Tibial artery (tissue), 4 donors: ENCODE measurements around the gene CENPA.
"Not testable (repeated sequence)": the region's sequence is repeated elsewhere in the genome, so short reads cannot be mapped to it uniquely, and the experiment has no call there.

ENCODE experiments used
- DNase-seq, 2 donors: peaks; one replicate each; pipeline ENCODE4 v3.0.0-alpha.2; 2019
- H3K27ac ChIP-seq, 2 donors: fragments of 200-600 bp; sonication (generic) in 1 of 2; 1 replicate in 1 of 2; 2 replicates in 1 of 2; pipeline ENCODE4 v1.5.1; 2018 to 2019; ENCODE audit warnings: mild to moderate bottlenecking in 1 of 2
- H3K27me3 ChIP-seq, 2 donors: fragments of 200-600 bp; sonication (generic) in 1 of 2; one replicate each; pipeline versions ENCODE4 v1.5.1 to v1.6.0; 2016 to 2019
- H3K36me3 ChIP-seq, 3 donors: fragments of 200-600 bp; sonication (generic) in 2 of 3; one replicate each; pipeline ENCODE4 v1.5.1; 2016 to 2019; ENCODE audit warnings: mild to moderate bottlenecking in 2 of 3
- H3K4me1 ChIP-seq, 4 donors: fragments of 200-600 bp; sonication (generic) in 2 of 4; 1 replicate in 3 of 4; 2 replicates in 1 of 4; pipeline ENCODE4 v1.5.1; 2016 to 2019
- H3K4me3 ChIP-seq, 2 donors: fragments of 200-600 bp; sonication (generic) in 1 of 2; 1 replicate in 1 of 2; 2 replicates in 1 of 2; pipeline ENCODE4 v1.5.1; 2018 to 2019; ENCODE audit warnings: mild to moderate bottlenecking in 2 of 2
- H3K9me3 ChIP-seq, 3 donors: fragments of 200-600 bp; sonication (generic) in 1 of 3; one replicate each; pipeline ENCODE4 v1.5.1; 2016 to 2019
- intact Hi-C: fragments of 100-400 bp; cut with DNase I; formaldehyde crosslinking; loops from one replicate; pipeline ENCODE4 v1.15.0; 2023; ENCODE audit warnings: low total_unique reads
- TF ChIP-seq, protein P1 (sequence below), 2 experiments: fragments of 200-600 bp in 1 of 2; fragments of 450-650 bp in 1 of 2; IDR thresholded peaks; one replicate each; pipeline ENCODE4 v1.5.1; 2017 to 2019; ENCODE audit warnings: antibody characterized with exemption in 2 of 2, mild to moderate bottlenecking in 1 of 2, moderate library complexity in 1 of 2

The CENPA gene

GRCh38 chr2:26811791-26812694 is 26.2 kb downstream of the CENPA start:
- no peaks in the 10 kb centered on the region for H3K9me3 ChIP-seq
- no peak overlapping the region for H3K4me3 ChIP-seq
- DNase-seq: no peak
- H3K36me3 ChIP-seq: no peaks in the 10 kb centered on the region
- TF ChIP-seq, protein P1, sequence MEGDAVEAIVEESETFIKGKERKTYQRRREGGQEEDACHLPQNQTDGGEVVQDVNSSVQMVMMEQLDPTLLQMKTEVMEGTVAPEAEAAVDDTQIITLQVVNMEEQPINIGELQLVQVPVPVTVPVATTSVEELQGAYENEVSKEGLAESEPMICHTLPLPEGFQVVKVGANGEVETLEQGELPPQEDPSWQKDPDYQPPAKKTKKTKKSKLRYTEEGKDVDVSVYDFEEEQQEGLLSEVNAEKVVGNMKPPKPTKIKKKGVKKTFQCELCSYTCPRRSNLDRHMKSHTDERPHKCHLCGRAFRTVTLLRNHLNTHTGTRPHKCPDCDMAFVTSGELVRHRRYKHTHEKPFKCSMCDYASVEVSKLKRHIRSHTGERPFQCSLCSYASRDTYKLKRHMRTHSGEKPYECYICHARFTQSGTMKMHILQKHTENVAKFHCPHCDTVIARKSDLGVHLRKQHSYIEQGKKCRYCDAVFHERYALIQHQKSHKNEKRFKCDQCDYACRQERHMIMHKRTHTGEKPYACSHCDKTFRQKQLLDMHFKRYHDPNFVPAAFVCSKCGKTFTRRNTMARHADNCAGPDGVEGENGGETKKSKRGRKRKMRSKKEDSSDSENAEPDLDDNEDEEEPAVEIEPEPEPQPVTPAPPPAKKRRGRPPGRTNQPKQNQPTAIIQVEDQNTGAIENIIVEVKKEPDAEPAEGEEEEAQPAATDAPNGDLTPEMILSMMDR (IDR thresholded peaks at IDR 0.05): no peak
- no peaks in the 10 kb centered on the region for H3K4me1 ChIP-seq
- H3K27ac ChIP-seq: no peak overlapping the region
- intact Hi-C loops: no loop called here
- peaks cover 0 to 31% of the 10 kb centered on the region in 2 donors for H3K27me3 ChIP-seq

DNA sequence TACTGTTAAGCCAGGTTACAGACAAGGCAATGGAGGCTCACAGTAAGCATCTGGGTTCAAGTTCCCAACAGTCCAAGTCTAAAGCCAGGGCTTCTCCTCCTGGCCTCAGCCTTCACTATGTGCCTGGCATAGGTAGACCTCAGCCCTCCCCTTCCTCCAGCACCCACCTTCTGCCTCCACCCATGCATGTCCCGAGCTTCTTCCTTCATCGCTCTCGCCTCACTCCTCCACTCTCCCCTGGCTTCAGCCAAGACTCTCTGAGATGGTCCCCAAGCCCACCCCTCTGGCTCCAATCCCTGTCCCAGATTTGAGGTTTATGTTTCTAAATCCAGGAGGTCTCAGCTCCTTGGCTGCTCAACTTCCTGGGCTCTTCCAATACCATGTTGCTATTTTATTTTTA is 26.9 kb downstream of the CENPA start:
- H3K27ac ChIP-seq: no peak overlapping the region
- TF ChIP-seq, protein P1 (IDR thresholded peaks at IDR 0.05): no peak
- no peaks in the 10 kb centered on the region for H3K4me1 ChIP-seq
- no peak overlapping the region for H3K4me3 ChIP-seq
- H3K9me3 ChIP-seq: no peaks in the 10 kb centered on the region
- no peaks in the 10 kb centered on the region for H3K36me3 ChIP-seq
- DNase-seq: no peak
- intact Hi-C loops: no loop called here
- H3K27me3 ChIP-seq: peaks cover 0 to 31% of the 10 kb centered on the region in 2 donors

DNA sequence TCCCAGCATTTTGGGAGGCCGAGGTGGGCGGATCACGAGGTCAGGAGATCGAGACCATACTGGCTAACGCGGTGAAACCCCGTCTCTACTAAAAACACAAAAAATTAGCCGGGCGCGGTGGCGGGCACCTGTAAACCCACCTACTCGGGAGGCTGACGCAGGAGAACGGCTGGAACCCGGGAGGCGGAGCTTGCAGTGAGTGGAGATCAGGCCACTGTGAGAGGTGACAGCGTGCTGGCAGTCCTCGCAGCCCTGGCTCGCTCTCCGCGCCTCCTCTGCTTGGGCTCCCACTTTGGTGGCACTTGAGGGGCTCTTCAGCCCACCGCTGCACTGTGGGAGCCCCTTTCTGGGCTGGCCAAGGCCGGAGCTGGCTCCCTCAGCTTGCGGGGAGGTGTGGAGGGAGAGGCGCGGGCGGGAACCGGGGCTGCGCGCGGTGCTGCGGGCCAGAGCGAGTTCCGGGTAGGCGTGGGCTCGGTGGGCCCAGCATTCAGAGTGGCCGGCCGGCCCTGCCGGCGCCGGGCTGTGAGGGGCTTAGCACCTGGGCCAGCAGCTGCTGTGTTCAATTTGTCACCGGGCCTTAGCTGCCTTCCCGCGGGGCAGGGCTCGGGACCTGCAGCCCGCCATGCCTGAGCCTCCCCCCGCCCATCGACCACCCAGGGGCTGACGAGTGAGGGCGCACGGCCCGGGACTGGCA is 28.4 kb downstream of the CENPA start:
- H3K9me3 ChIP-seq, H3K36me3 ChIP-seq, H3K27ac ChIP-seq, intact Hi-C loops, H3K4me1 ChIP-seq, H3K4me3 ChIP-seq, DNase-seq: not testable (repeated sequence)
- H3K27me3 ChIP-seq: peaks cover 0 to 36% of the 10 kb centered on the region in 2 donors

DNA sequence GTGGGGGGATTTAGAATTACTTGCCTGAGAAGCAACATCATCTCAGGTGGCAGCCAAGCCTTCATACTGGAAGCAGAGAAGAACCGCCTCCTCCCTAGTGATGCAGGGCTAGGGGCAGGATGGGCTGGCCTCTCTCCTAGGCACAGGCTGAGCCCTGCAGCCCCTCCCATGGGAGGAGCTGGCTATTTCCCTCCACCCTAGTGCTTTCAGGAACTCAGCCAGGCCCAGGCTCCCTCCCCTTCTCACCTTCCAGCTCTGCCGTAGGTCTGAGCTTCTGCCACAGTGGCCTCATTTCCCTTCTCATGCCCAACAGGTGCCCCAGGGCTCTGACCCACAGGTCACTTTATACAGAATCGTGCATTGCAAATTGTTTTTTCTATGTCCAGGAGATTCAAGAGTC is 31.0 kb downstream of the CENPA start:
- DNase-seq: no peak
- H3K36me3 ChIP-seq: no peaks in the 10 kb centered on the region

GRCh38 chr2:26818255-26818654 is 32.4 kb downstream of the CENPA start:
- Histone ChIP-seq H3K36me3 (no peaks in the 10 kb centered on the region), H3K27ac (no peak overlapping the region), H3K27me3 (peaks cover 0 to 31% of the 10 kb centered on the region in 2 donors), H3K4me1 (peaks cover 0 to 8% (median 2%) of the 10 kb centered on the region in 4 donors), H3K9me3 (no peaks in the 10 kb centered on the region), H3K4me3 (no peak overlapping the region)
- TF ChIP-seq, protein P1 (IDR thresholded peaks at IDR 0.05): no peak
- no peak for DNase-seq
- intact Hi-C loops: no loop called here

More for the DNA sequence above, 31.0 kb downstream of the CENPA start:
- Histone ChIP-seq H3K4me3 (no peak overlapping the region), H3K27ac (no peak overlapping the region), H3K4me1 (no peaks in the 10 kb centered on the region), H3K9me3 (no peaks in the 10 kb centered on the region), H3K27me3 (peaks cover 0 to 32% of the 10 kb centered on the region in 2 donors)
- intact Hi-C loops: no loop called here
- TF ChIP-seq, protein P1 (IDR thresholded peaks at IDR 0.05): no peak

DNA sequence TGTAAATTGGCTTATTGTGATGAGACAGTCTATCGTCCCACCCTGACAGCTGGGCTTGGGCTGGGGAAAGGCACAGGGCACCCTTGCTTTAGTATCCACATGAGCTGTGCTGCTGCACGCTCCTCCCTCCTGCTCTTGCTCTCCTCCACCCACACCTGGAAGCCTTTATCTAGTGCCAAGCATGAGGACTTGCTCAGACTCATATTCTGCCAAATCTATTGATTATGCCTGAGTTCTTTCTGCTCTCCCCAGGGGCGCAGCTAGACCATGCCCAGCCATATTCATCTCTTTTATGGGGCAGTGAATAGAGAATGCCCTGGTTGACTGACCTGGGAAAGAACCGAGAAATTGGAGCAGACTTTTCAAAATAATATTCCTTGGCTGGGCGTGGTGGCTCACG is 33.1 kb downstream of the CENPA start:
- no peak overlapping the region for H3K27ac ChIP-seq
- no peaks in the 10 kb centered on the region for H3K36me3 ChIP-seq
- no peak for DNase-seq
- intact Hi-C loops: no loop called here
- peaks cover 0 to 9% (median 2%) of the 10 kb centered on the region in 4 donors for H3K4me1 ChIP-seq
- TF ChIP-seq, protein P1 (IDR thresholded peaks at IDR 0.05): no peak
- no peaks in the 10 kb centered on the region for H3K9me3 ChIP-seq
- peaks cover 0 to 27% of the 10 kb centered on the region in 2 donors for H3K27me3 ChIP-seq
- H3K4me3 ChIP-seq: no peak overlapping the region
